Measurements from ENCODE around the gene PPWD1.

The PPWD1 gene

DNA sequence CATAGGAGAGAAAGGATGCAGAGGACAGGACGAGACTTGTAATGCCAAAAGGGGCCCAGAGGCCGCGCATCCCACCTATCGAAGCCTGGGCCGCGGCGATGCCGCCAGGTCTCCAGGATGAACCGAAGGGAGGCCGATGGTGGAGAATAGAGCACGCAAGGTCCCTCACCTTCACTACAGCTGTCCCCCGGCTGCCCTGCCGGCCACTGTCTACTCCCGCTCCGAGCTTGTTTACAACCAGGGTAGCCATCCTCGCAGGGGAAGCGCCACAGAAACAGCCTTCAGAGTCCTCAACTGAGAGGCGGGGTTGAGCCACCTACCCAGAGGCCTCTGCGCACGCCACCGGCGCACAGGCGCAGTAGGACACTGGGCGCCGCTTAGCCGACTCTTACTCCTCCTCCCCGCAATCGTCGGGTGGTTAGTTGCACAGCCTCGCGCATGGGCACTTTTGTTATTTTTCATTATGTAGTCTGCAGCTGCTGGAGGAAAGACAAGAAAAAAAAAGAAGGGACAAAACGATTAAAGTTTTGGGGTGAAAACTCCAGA, 61.0 kb downstream of the PPWD1 start, which contains the start of gene TRIM23:
TRIM23 (minus strand) TSS at position 309 of the 546 bp plus-strand sequence; CDS start at position 250, 59 bp downstream.
- peak; percentile 92 for DNase-seq

DNA sequence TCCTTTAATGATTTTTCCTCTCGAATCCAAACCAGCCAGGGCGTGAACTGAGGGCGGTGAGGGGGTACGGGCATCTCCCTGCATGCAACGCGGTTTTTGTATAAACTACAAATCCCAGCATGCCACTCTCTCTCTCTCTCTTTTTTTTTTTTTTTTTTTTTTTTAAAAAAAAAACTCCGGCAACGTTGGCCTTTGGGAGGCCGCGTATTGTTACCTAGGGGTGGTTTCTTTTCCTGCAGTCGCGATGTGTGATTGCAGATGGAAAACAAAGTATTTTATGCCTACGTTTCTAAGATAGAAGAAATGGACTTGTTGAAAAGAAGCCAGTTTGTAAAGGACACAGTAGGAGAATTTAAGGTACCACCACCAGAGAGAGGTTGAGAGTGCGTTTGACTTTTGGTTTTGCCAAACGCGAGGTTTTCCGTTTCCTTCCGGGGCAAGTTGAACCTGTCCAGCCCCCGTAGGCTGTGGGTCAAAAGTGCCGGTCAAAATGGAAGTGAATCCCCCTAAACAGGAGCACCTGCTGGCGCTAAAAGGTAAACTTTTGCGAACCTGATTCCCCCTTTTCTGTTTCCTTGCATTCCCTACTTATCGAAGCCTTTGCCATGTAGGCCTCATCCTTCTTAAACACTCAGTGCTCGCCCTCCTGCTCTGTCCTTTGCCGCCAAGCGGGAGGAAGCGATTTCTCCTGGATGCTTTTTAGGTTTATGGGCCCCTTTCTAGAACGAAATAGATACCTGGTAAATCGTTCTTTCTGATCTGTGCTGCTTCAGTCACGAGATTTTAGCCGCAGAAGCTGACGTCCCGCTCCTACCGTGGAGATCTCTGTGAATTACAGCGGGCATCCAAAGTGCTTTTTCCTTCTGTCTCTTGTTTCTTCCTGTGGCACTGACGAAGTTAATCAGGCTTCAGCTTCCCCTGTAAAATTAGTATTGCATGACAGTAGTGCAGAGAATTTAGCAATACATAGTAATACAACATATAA, 61.8 kb downstream of the PPWD1 start, which contains the start of the genes SHLD3 and TRAPPC13:
SHLD3 (plus strand) TSS at position 457 of the 985 bp plus-strand sequence. CDS start 4,561 bp downstream, outside the sequence.
TRAPPC13 (plus strand) TSS at position 457 of the 985 bp plus-strand sequence; CDS start at position 491, 34 bp downstream.
- DNase-seq: peak; percentile 91

- DNase-seq: no peak
These were observed 62.6 kb downstream of the PPWD1 start for GRCh38 chr5:65625743-65626142.

GRCh38 chr5:65630981-65631380, 67.9 kb downstream of the PPWD1 start:
- no peak for DNase-seq

All from MV-4-11 (cell line).